Peyer's patch (tissue), 4 donors: ENCODE data around the gene GALNT4.

Source experiments
- POLR2A ChIP-seq, 2 donors: fragments of 450-650 bp; IDR thresholded peaks; one replicate each; pipeline ENCODE4 v1.5.1; 2017; ENCODE audit warnings: antibody characterized with exemption in 2 of 2, mild to moderate bottlenecking in 2 of 2, moderate library complexity in 2 of 2
- TF ChIP-seq, protein P1 (sequence below), 6 experiments: fragments of 450-650 bp in 4 of 6; fragments of 200-600 bp in 2 of 6; sonication (generic) in 1 of 6; IDR thresholded peaks; one replicate each; pipeline ENCODE4 v1.5.1; 2017 to 2019; ENCODE audit warnings: antibody characterized with exemption in 6 of 6, mild to moderate bottlenecking in 3 of 6, moderate library complexity in 1 of 6

DNA sequence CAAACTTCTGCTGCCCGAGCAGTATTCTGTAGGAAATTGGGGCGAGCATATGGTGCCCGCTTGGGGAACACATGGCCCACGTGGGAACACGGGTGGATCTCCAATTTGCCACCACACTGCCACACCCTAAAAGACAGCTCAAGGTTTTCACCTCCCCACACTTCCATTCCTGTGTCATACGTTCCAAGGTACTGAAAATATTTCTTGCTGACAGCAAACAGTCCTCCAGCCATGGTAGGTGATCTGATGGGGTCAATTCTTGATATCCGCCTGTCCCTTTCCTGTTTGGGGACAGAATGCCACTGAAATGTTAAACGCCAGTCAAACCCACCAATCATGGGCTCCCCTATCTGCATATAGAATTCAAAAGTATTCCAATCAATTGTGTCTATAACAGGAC is 1.2 kb downstream of the GALNT4 start:
- TF ChIP-seq, protein P1, sequence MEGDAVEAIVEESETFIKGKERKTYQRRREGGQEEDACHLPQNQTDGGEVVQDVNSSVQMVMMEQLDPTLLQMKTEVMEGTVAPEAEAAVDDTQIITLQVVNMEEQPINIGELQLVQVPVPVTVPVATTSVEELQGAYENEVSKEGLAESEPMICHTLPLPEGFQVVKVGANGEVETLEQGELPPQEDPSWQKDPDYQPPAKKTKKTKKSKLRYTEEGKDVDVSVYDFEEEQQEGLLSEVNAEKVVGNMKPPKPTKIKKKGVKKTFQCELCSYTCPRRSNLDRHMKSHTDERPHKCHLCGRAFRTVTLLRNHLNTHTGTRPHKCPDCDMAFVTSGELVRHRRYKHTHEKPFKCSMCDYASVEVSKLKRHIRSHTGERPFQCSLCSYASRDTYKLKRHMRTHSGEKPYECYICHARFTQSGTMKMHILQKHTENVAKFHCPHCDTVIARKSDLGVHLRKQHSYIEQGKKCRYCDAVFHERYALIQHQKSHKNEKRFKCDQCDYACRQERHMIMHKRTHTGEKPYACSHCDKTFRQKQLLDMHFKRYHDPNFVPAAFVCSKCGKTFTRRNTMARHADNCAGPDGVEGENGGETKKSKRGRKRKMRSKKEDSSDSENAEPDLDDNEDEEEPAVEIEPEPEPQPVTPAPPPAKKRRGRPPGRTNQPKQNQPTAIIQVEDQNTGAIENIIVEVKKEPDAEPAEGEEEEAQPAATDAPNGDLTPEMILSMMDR (IDR thresholded peaks at IDR 0.05) = no peak
- TF ChIP-seq POLR2A (IDR thresholded peaks at IDR 0.05) = peak in 1 of 2 donors; percentile 18
